T-helper 2 cell treated with Interferon-gamma antibody and Interleukin-4, amounts not matched to agents 5 μg/mL and 100 μg/mL, for 36 hours (primary cell): Measurements from ENCODE around the gene KRTAP1-3.

Source experiments
- DNase-seq: peaks from one replicate; pipeline ENCODE4 v3.0.0; 2021; ENCODE audit warnings: low spot score
- H3K27ac Mint-ChIP-seq: one replicate; pipeline ENCODE4 v1.8.0; 2021; ENCODE audit warnings: mild to moderate bottlenecking, mixed read lengths
- H3K27me3 Mint-ChIP-seq: one replicate; pipeline ENCODE4 v1.8.0; 2021; ENCODE audit warnings: low read depth, mixed read lengths
- H3K36me3 Mint-ChIP-seq: one replicate; pipeline ENCODE4 v1.8.0; 2021; ENCODE audit warnings: low read depth, mixed read lengths
- H3K4me1 Mint-ChIP-seq: one replicate; pipeline ENCODE4 v1.8.0; 2021; ENCODE audit warnings: low read depth, mixed read lengths
- H3K4me3 Mint-ChIP-seq: one replicate; pipeline ENCODE4 v1.8.0; 2022; ENCODE audit warnings: mild to moderate bottlenecking, moderate library complexity, mixed read lengths
- H3K9me3 Mint-ChIP-seq: one replicate; pipeline ENCODE4 v1.8.0; 2021; ENCODE audit warnings: mixed read lengths

Gene KRTAP1-3

GRCh38 chr17:40986920-40987319, 47.8 kb downstream of the KRTAP1-3 start:
- Mint-ChIP-seq H3K9me3 (no peaks in the 10 kb centered on the region), H3K36me3 (no peaks in the 10 kb centered on the region), H3K27me3 (peaks cover 25% of the 10 kb centered on the region)

GRCh38 chr17:40984226-40984625, 50.4 kb downstream of the KRTAP1-3 start, which contains the start of gene KRT40:
Gene KRT40, minus strand, starts transcription at chr17:40984326. Its CDS starts 53 bp downstream, at chr17:40984273.
- H3K4me3 Mint-ChIP-seq = no peak within 1 kb of the TSS
- no peaks in the 10 kb centered on the region for H3K4me1 Mint-ChIP-seq
- no peak within 1 kb of the TSS for H3K27ac Mint-ChIP-seq
- no peaks in the 10 kb centered on the region for H3K36me3 Mint-ChIP-seq
- H3K27me3 Mint-ChIP-seq = peaks cover 19% of the 10 kb centered on the region
- no peaks in the 10 kb centered on the region for H3K9me3 Mint-ChIP-seq
- DNase-seq = no peak

More at GRCh38 chr17:40986920-40987319, 47.8 kb downstream of the KRTAP1-3 start:
- Mint-ChIP-seq H3K4me1 (no peaks in the 10 kb centered on the region), H3K27ac (no peak overlapping the region), H3K4me3 (no peak overlapping the region)
- no peak for DNase-seq
